ENCODE measurements around the gene RGL4. TPM values are rescaled to one million over a fixed set of nuclear protein-coding genes. Genes with fewer than 3 reads are reported as not detected.

Gene RGL4
- total and polyA plus RNA-seq, 2 of the 8 experiments (the other 6 are each of a cell fraction or from before 2014, with no cell fraction given), result not detected

- TF ChIP-seq CTCF (IDR thresholded peaks at IDR 0.05; ENCODE audit: control extremely low read depth in 1 of 3, insufficient read depth in 1 of 3, low read depth in 1 of 3, low read length in 3 of 3) (no peak), CTBP2 (IDR thresholded peaks at IDR 0.05; ENCODE audit: borderline replicate concordance, insufficient read depth, insufficient read length, low read length) (no peak), CBX8 (IDR thresholded peaks at IDR 0.05; ENCODE audit: borderline replicate concordance, low read depth, low read length) (no peak), SAP30 (IDR thresholded peaks at IDR 0.05; ENCODE audit: insufficient read depth, insufficient replicate concordance, low read length) (no peak), CREB1 (IDR thresholded peaks at IDR 0.05) (peak; percentile 98), CBX5 (IDR thresholded peaks at IDR 0.05; ENCODE audit: low read depth, low read length) (no peak), E2F6 (IDR thresholded peaks at IDR 0.05) (peak; percentile 91), ATF2 (IDR thresholded peaks at IDR 0.05; ENCODE audit: low read length) (no peak), RBBP5 (IDR thresholded peaks at IDR 0.05; ENCODE audit: borderline replicate concordance, low read depth, low read length) (no peak), YY1 (IDR thresholded peaks at IDR 0.05; ENCODE audit: low read depth, low read length) (peak; percentile 100), EP300 (IDR thresholded peaks at IDR 0.05; ENCODE audit: borderline replicate concordance in 1 of 2, low read depth in 2 of 2, low read length in 2 of 2) (no peak), MAX (IDR thresholded peaks at IDR 0.05) (peak; percentile 83), NANOG (IDR thresholded peaks at IDR 0.05; ENCODE audit: insufficient read depth, low read depth, low read length, poor library complexity, severe bottlenecking) (no peak), PHF8 (conservative IDR thresholded peaks at IDR 0.05; ENCODE audit: low read depth, low read length) (peak; percentile 89), SUZ12 (IDR thresholded peaks at IDR 0.05; ENCODE audit: low read length) (no peak)
Measured at GRCh38 chr22:23716811-23717801, 26.3 kb downstream of the RGL4 start (continued).

Data from H1 (cell line).